ENCODE data around the gene BCL7A.

BCL7A gene

GRCh38 chr12:122072031-122072970, 50.6 kb downstream of the BCL7A start:
- peak; percentile 93 for ATAC-seq
- no peak for TF ChIP-seq BACH2 (CRISPR knock-in tag; IDR thresholded peaks at IDR 0.05; ENCODE audit: borderline replicate concordance)
- no peak; the same call in 1 of the 2 replicates for TF ChIP-seq TCF4 (CRISPR knock-in tag; IDR thresholded peaks at IDR 0.05; ENCODE audit: borderline replicate concordance)
- TF ChIP-seq TSHZ2 (CRISPR knock-in tag; IDR thresholded peaks at IDR 0.05), result peak; percentile 64; the same call in 1 of the 2 replicates
- TF ChIP-seq CSRNP3 (CRISPR knock-in tag; IDR thresholded peaks at IDR 0.05), result no peak
- peak; percentile 10; the same call in 1 of the 2 replicates for TF ChIP-seq ISL1 (CRISPR knock-in tag; IDR thresholded peaks at IDR 0.05)
- no peak for TF ChIP-seq ZNF70 (CRISPR knock-in tag; IDR thresholded peaks at IDR 0.05)

- ATAC-seq, result no peak
- TF ChIP-seq ZNF8 (CRISPR knock-in tag; IDR thresholded peaks at IDR 0.05), result no peak
- TF ChIP-seq ZNF70 (CRISPR knock-in tag; IDR thresholded peaks at IDR 0.05), result no peak
- TF ChIP-seq PPARA (CRISPR knock-in tag; IDR thresholded peaks at IDR 0.05; ENCODE audit: borderline replicate concordance), result no peak
Observed at GRCh38 chr12:122073815-122074214, 52.1 kb downstream of the BCL7A start.

- no peak for ATAC-seq
- TF ChIP-seq BACH2 (CRISPR knock-in tag; IDR thresholded peaks at IDR 0.05; ENCODE audit: borderline replicate concordance) (no peak), ARNTL (CRISPR knock-in tag; IDR thresholded peaks at IDR 0.05; ENCODE audit: borderline replicate concordance, low read depth) (no peak), CSRNP3 (CRISPR knock-in tag; IDR thresholded peaks at IDR 0.05) (no peak), ISL1 (CRISPR knock-in tag; IDR thresholded peaks at IDR 0.05) (no peak), CREB5 (CRISPR knock-in tag; IDR thresholded peaks at IDR 0.05; ENCODE audit: low read depth) (no peak), OSR1 (CRISPR knock-in tag; IDR thresholded peaks at IDR 0.05) (no peak), POU6F1 (CRISPR knock-in tag; IDR thresholded peaks at IDR 0.05; ENCODE audit: borderline replicate concordance, low read depth) (no peak), TOX (CRISPR knock-in tag; IDR thresholded peaks at IDR 0.05; ENCODE audit: borderline replicate concordance) (no peak), ZNF565 (CRISPR knock-in tag; conservative IDR thresholded peaks at IDR 0.05; ENCODE audit: low read depth) (no peak), GLIS3 (CRISPR knock-in tag; IDR thresholded peaks at IDR 0.05) (no peak), PATZ1 (CRISPR knock-in tag; IDR thresholded peaks at IDR 0.05; ENCODE audit: borderline replicate concordance) (no peak), ZNF8 (CRISPR knock-in tag; IDR thresholded peaks at IDR 0.05) (no peak), ZC3H10 (CRISPR knock-in tag; IDR thresholded peaks at IDR 0.05) (no peak)
Observed at GRCh38 chr12:122076743-122077495, 55.2 kb downstream of the BCL7A start.
